Motor neuron (in vitro differentiated cells): ENCODE measurements around the gene SCGB1C2. TPM values are rescaled to one million over a fixed set of nuclear protein-coding genes. Genes with fewer than 3 reads are reported as not detected.

ENCODE experiments used
- ATAC-seq, 8 experiments: fragments of 200-7000 bp; cut with Tn5 transposase; replicated peaks in 6 of 8; 2 replicates each; pipeline ENCODE4 v1.8.0; 2021; ENCODE audit warnings: mild to moderate bottlenecking in 8 of 8, moderate library complexity in 8 of 8
- H3K27ac ChIP-seq, 2 donors: fragments of 250-450 bp; sonication (Bioruptor Pico); 2 replicates each; pipeline ENCODE4 v1.9.0; 2021; ENCODE audit warnings: antibody characterized with exemption in 2 of 2, mild to moderate bottlenecking in 2 of 2, moderate library complexity in 1 of 2
- H3K4me1 ChIP-seq, 2 donors: fragments of 250-450 bp; sonication (Bioruptor Pico); replicated peaks in 1 of 2; 2 replicates each; pipeline ENCODE4 v1.6.1; 2021; ENCODE audit warnings: antibody characterized with exemption in 2 of 2, mild to moderate bottlenecking in 2 of 2, moderate library complexity in 1 of 2
- H3K4me3 ChIP-seq, 5 donors: fragments of 250-450 bp; sonication (Bioruptor Pico); 2 replicates each; pipeline ENCODE4 v1.9.0; 2021; ENCODE audit warnings: antibody characterized with exemption in 5 of 5, mild to moderate bottlenecking in 5 of 5, moderate library complexity in 4 of 5
- WGBS, 10 experiments: fragments of 450-650 bp; shearing (Covaris generic); methylation state at CpG; one replicate each; pipeline ENCODE4 v1.0.0; 2022; 5-methylcytosine and 5-hydroxymethylcytosine counted together
- in situ Hi-C, 9 experiments: fragments of 400-800 bp; cut with MboI; loops; one replicate each; pipeline ENCODE4 v1.15.0; 2021; ENCODE audit warnings: low sequenced_read_pairs in 9 of 9, low pct_unique_long_range_greater_than_20kb in 2 of 9; ENCODE audit not compliant: unreplicated experiment in 9 of 9
- total RNA-seq, 8 experiments: library from RNA; unstranded; fragments of 300-600 nt; gene quantifications; 2 replicates each; pipeline versions ENCODE4 v1.2.3 to v1.2.4, GENCODE V29; 2022

SCGB1C2 gene
- total RNA-seq, 8 experiments from 2014 or later: not detected

- ATAC-seq: no peak
- no peaks in the 10 kb centered on the region for H3K4me1 ChIP-seq
- H3K4me3 ChIP-seq: no peak overlapping the region
- no peak overlapping the region for H3K27ac ChIP-seq
- in situ Hi-C loops: no loop called here
- WGBS, 10 experiments: 42 to 100% (median 62%) methylated on average over 1 to 7 of the region's 12 CpGs; no CpG with 5 or more reads in 6 of the 10 experiments
These were observed 15.6 kb downstream of the SCGB1C2 start for GRCh38 chr17:152860-153420.

GRCh38 chr17:153851-154250, 16.5 kb downstream of the SCGB1C2 start:
- Histone ChIP-seq H3K4me3 (no peak overlapping the region), H3K4me1 (no peaks in the 10 kb centered on the region), H3K27ac (no peak overlapping the region)
- WGBS, 10 experiments: 53 to 100% (median 89%) methylated on average over 2 to 7 of the region's 9 CpGs; no CpG with 5 or more reads in 3 of the 10 experiments
- in situ Hi-C loops: no loop called here
- ATAC-seq: no peak

- Histone ChIP-seq H3K4me1 (no peaks in the 10 kb centered on the region), H3K27ac (no peak overlapping the region), H3K4me3 (no peak overlapping the region)
- 100% methylated on average over 2 of the region's 7 CpGs; no CpG with 5 or more reads in 9 of the 10 experiments for WGBS, 10 experiments
- in situ Hi-C loops: no loop called here
- ATAC-seq: no peak
These were observed 18.2 kb downstream of the SCGB1C2 start for GRCh38 chr17:155576-155975.

GRCh38 chr17:156094-156621, 18.8 kb downstream of the SCGB1C2 start:
- Histone ChIP-seq H3K4me3 (no peak overlapping the region), H3K27ac (no peak overlapping the region), H3K4me1 (no peaks in the 10 kb centered on the region)
- in situ Hi-C loops: no loop called here
- no peak for ATAC-seq
- WGBS, 10 experiments: 33 to 97% (median 90%) methylated on average over 1 to 13 of the region's 28 CpGs; no CpG with 5 or more reads in 6 of the 10 experiments

- ATAC-seq: no peak
- WGBS, 10 experiments: 47 to 91% (median 87%) methylated on average over 1 to 19 of the region's 19 CpGs; no CpG with 5 or more reads in 2 of the 10 experiments
- Histone ChIP-seq H3K4me1 (no peaks in the 10 kb centered on the region), H3K4me3 (no peak overlapping the region), H3K27ac (no peak overlapping the region)
- in situ Hi-C loops: no loop called here
These were observed 19.6 kb downstream of the SCGB1C2 start for GRCh38 chr17:156946-157345.

- Histone ChIP-seq H3K4me3 (no peak overlapping the region), H3K4me1 (no peaks in the 10 kb centered on the region), H3K27ac (no peak overlapping the region)
- in situ Hi-C loops: no loop called here
- no peak for ATAC-seq
- 80% methylated on average over 1 to 2 of the region's 4 CpGs; no CpG with 5 or more reads in 8 of the 10 experiments for WGBS, 10 experiments
These were observed 20.5 kb downstream of the SCGB1C2 start for GRCh38 chr17:157901-158300.

- Histone ChIP-seq H3K4me1 (peaks cover 0 to 2% of the 10 kb centered on the region in 2 donors), H3K4me3 (no peak overlapping the region), H3K27ac (no peak overlapping the region)
- no peak for ATAC-seq
- in situ Hi-C loops: no loop called here
- WGBS, 10 experiments: 78 to 100% (median 93%) methylated on average over 1 to 4 of the region's 7 CpGs; no CpG with 5 or more reads in 4 of the 10 experiments
These were observed 21.0 kb downstream of the SCGB1C2 start for GRCh38 chr17:158379-158778.

GRCh38 chr17:159609-160008, 22.2 kb downstream of the SCGB1C2 start:
- 58 to 96% (median 82%) methylated on average over 5 to 10 of the region's 15 CpGs; no CpG with 5 or more reads in 7 of the 10 experiments for WGBS, 10 experiments
- peaks cover 6 to 13% of the 10 kb centered on the region in 2 donors for H3K4me1 ChIP-seq
- no peak overlapping the region for H3K4me3 ChIP-seq
- ATAC-seq: no peak
- in situ Hi-C loops: no loop called here
- H3K27ac ChIP-seq: no peak overlapping the region

GRCh38 chr17:160336-160735, 23.0 kb downstream of the SCGB1C2 start:
- no peak for ATAC-seq
- H3K4me1 ChIP-seq: peaks cover 9 to 18% of the 10 kb centered on the region in 2 donors
- H3K27ac ChIP-seq: no peak overlapping the region
- in situ Hi-C loops: no loop called here
- 54 to 100% (median 100%) methylated on average over 1 to 10 of the region's 13 CpGs; no CpG with 5 or more reads in 5 of the 10 experiments for WGBS, 10 experiments
- H3K4me3 ChIP-seq: no peak overlapping the region

- Histone ChIP-seq H3K4me1 (peaks cover 9 to 18% of the 10 kb centered on the region in 2 donors), H3K27ac (no peak overlapping the region), H3K4me3 (no peak overlapping the region)
- in situ Hi-C loops: no loop called here
- ATAC-seq: no peak
- WGBS, 10 experiments: 80 to 100% (median 83%) methylated on average over 1 of the region's 10 CpGs; no CpG with 5 or more reads in 7 of the 10 experiments
These were observed 24.1 kb downstream of the SCGB1C2 start for GRCh38 chr17:161481-161880.

- H3K4me1 ChIP-seq: peaks cover 9 to 18% of the 10 kb centered on the region in 2 donors
- no peak overlapping the region for H3K27ac ChIP-seq
- H3K4me3 ChIP-seq: no peak overlapping the region
- in situ Hi-C loops: no loop called here
- peak in 1 of 8 experiments; percentile 30 for ATAC-seq
- 86 to 100% (median 91%) methylated on average over 2 to 8 of the region's 11 CpGs; no CpG with 5 or more reads in 5 of the 10 experiments for WGBS, 10 experiments
These were observed 25.3 kb downstream of the SCGB1C2 start for GRCh38 chr17:162689-163088.

- 0 to 93% (median 69%) methylated on average over 1 to 5 of the region's 11 CpGs; no CpG with 5 or more reads in 4 of the 10 experiments for WGBS, 10 experiments
- in situ Hi-C loops: no loop called here
- Histone ChIP-seq H3K27ac (no peak overlapping the region), H3K4me1 (peaks cover 9 to 18% of the 10 kb centered on the region in 2 donors), H3K4me3 (no peak overlapping the region)
- peak in 2 of 8 experiments; percentile 2 to 65 for ATAC-seq
These were observed 26.2 kb downstream of the SCGB1C2 start for GRCh38 chr17:163514-164098.

GRCh38 chr17:164303-165235, 27.2 kb downstream of the SCGB1C2 start:
- in situ Hi-C loops: no loop called here
- peak overlapping the region; percentile 1 to 15 for H3K27ac ChIP-seq

More at GRCh38 chr17:164303-165235, 27.2 kb downstream of the SCGB1C2 start:
- peak; percentile 77 to 99 (median 96) for ATAC-seq
- Histone ChIP-seq H3K4me3 (no peak overlapping the region), H3K4me1 (peaks cover 9 to 18% of the 10 kb centered on the region in 2 donors)
- WGBS, 10 experiments: 65 to 80% methylated on average over 4 to 8 of the region's 16 CpGs; no CpG with 5 or more reads in 8 of the 10 experiments
